ENCODE results near the gene ATP11A.

- TF ChIP-seq YY1 (IDR thresholded peaks at IDR 0.05; ENCODE audit: insufficient read depth, insufficient read length) (no peak), ZNF274 (IDR thresholded peaks at IDR 0.05; ENCODE audit: low read depth, low read length) (no peak)
These were observed 6.3 kb upstream of the ATP11A start for GRCh38 chr13:112683581-112683980.

Measured in NT2/D1 (cell line).